AG08395 (cell line): ENCODE results near the gene APEX2.
"Not testable (repeated sequence)": the region's sequence is repeated elsewhere in the genome, so short reads cannot be mapped to it uniquely, and the experiment has no call there.

ENCODE experiments used
- DNase-seq: peaks from one replicate; pipeline ENCODE4 v3.0.0; 2012; ENCODE audit warnings: mixed read lengths, low spot score

The APEX2 gene

DNA sequence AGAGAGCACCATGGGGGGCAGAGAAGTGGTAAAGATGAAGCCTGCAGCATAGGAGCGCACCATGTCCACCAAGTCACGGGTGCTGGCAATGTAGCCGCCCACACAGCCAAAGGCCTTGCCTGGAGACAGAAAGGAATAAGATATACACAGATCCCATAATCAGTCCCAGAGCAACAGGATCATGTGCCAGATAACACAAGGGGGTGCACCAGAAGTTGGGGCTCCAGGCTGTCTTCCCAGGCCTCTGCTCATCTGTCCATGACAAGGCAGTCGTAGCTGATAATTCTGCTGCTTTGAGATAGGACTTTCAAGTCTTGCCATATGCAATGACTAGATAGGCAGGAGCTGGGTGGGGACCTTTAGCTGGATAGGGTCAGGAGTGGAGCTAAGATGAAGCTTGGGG lies 14.7 kb downstream of the APEX2 start:
- DNase-seq = no peak

DNA sequence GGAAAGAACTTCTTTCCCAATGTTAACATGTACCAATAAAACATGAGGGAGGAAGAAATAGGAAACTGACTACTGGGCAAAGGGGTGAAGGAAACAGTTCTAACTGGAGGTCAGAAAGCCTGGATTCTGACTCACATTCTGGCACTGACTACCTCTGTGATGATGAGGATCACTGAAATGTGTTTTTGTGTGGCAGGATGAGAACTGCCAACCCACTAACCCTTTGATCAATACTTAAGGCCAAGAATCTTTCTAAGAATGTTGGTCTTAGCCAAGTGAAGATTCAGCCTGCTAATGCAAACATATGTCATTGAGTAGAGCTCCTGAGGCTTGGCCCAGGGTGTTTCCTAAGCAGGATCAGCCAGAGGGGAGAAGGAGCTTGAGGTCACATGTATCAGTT lies 26.0 kb downstream of the APEX2 start:
- peak; percentile 24 for DNase-seq

- no peak for DNase-seq
Measured at GRCh38 chrX:55026840-55027239, 26.7 kb downstream of the APEX2 start.

GRCh38 chrX:55028040-55028439 lies 27.9 kb downstream of the APEX2 start:
- DNase-seq = no peak

GRCh38 chrX:55028611-55029010 lies 28.4 kb downstream of the APEX2 start:
- DNase-seq = no peak

GRCh38 chrX:55029291-55029690 lies 29.1 kb downstream of the APEX2 start:
- DNase-seq = no peak

GRCh38 chrX:55030271-55031205 lies 30.4 kb downstream of the APEX2 start, which contains the start of gene ALAS2:
Gene ALAS2 (minus strand): TSS chrX:55030977. CDS start chrX:55026000, 4,977 bp downstream.
- no peak for DNase-seq

- no peak for DNase-seq
Measured at GRCh38 chrX:55033429-55033828, 33.3 kb downstream of the APEX2 start.

GRCh38 chrX:55039471-55039870 lies 39.3 kb downstream of the APEX2 start:
- DNase-seq = no peak

GRCh38 chrX:55041514-55041913 lies 41.4 kb downstream of the APEX2 start:
- DNase-seq = no peak

DNA sequence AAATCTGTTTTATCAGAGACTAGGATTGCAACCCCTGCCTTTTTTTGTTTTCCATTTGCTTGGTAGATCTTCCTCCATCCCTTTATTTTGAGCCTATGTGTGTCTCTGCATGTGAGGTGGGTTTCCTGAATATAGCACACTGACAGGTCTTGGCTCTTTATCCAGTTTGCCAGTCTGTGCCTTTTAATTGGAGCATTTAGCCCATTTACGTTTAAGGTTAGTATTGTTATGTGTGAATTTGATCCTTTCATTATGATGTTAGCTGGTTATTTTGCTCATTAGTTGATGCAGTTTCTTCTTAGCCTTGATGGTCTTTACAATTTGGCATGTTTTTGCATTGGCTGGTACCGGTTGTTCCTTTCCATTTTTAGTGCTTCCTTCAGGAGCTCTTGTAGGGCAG lies 50.4 kb downstream of the APEX2 start:
- DNase-seq = not testable (repeated sequence)

GRCh38 chrX:55056820-55057674 lies 56.9 kb downstream of the APEX2 start:
- DNase-seq = no peak

DNA sequence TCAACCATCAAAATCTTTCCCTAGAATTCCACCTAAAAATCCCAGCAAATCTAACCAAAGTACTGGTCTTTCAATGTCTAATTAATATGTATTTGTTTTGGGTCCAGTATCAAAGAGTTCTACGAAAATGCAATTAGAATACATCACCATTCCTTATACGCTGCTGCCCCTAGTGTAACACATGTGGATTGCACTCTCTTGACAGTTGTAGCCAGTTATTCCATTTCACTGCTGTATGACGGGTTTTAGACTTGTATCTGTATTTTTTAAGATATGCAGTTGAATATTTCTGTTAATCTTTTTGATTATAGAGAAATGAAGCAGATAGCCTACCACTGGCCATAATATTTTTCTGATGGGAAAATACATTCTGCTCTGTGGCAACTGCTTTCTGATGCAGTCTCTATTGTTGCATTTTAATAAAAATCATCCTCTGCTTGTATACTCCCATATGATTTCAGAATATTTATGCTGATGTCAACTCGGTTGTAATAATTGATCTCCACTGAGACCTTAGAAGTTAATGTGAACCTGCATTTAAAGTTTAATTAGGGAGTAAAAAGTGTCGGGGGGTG lies 57.6 kb downstream of the APEX2 start:
- peak; percentile 52 for DNase-seq
